DND-41 (cell line): ENCODE data around the gene IQGAP1.

ENCODE experiments used
- ATAC-seq: fragments of 200-7000 bp; cut with Tn5 transposase; 3 replicates; pipeline ENCODE4 v1.9.1; 2021; ENCODE audit warnings: low read depth; ENCODE audit not compliant: insufficient read depth
- DNase-seq: peaks from one replicate; pipeline ENCODE4 v3.0.0-alpha.2; 2020
- H2AFZ ChIP-seq: 2 replicates; pipeline ENCODE4 v1.6.0; 2012; ENCODE audit warnings: low read depth, low read length
- H3K27ac ChIP-seq: 2 replicates; pipeline ENCODE4 v1.5.1; 2012; ENCODE audit warnings: low read length, inconsistent platforms
- H3K27me3 ChIP-seq: fragments of 200-600 bp; sonication (generic); 2 replicates; pipeline ENCODE4 v1.6.0; 2012; ENCODE audit warnings: low read length, mild to moderate bottlenecking, inconsistent platforms; ENCODE audit not compliant: insufficient read depth, poor library complexity
- H3K36me3 ChIP-seq: 2 replicates; pipeline ENCODE4 v1.5.1; 2012; ENCODE audit warnings: low read length, inconsistent platforms; ENCODE audit not compliant: insufficient read depth
- H3K4me1 ChIP-seq: 2 replicates; pipeline ENCODE4 v1.5.1; 2012; ENCODE audit warnings: mild to moderate bottlenecking, low read length; ENCODE audit not compliant: insufficient read depth
- H3K4me2 ChIP-seq: 2 replicates; pipeline ENCODE4 v1.6.0; 2012; ENCODE audit warnings: mild to moderate bottlenecking, moderate library complexity, low read length, inconsistent platforms; ENCODE audit not compliant: insufficient read depth
- H3K4me3 ChIP-seq, 2 experiments: fragments of 200-600 bp in 1 of 2; shearing (Covaris generic) in 1 of 2; 2 replicates each; pipeline ENCODE4 v1.5.1; 2012 to 2016; ENCODE audit warnings: inconsistent platforms in 2 of 2, low read length in 2 of 2, mild to moderate bottlenecking in 2 of 2, low read depth in 1 of 2, moderate library complexity in 1 of 2
- H3K79me2 ChIP-seq: 2 replicates; pipeline ENCODE4 v1.6.0; 2012; ENCODE audit warnings: low read length, inconsistent platforms; ENCODE audit not compliant: insufficient read depth
- H3K9ac ChIP-seq: 2 replicates; pipeline ENCODE4 v1.6.0; 2012; ENCODE audit warnings: low read depth, mild to moderate bottlenecking, inconsistent platforms, low read length, moderate library complexity
- H3K9me3 ChIP-seq: 2 replicates; pipeline ENCODE4 v1.5.1; 2012; ENCODE audit warnings: low read length, moderate library complexity, mild to moderate bottlenecking, inconsistent platforms; ENCODE audit not compliant: insufficient read depth, severe bottlenecking
- H4K20me1 ChIP-seq: 2 replicates; pipeline ENCODE4 v1.6.0; 2012; ENCODE audit warnings: low read length; ENCODE audit not compliant: insufficient read depth
- CTCF ChIP-seq: IDR thresholded peaks from 2 replicates; pipeline ENCODE4 v1.5.1; 2012; ENCODE audit warnings: borderline replicate concordance, low read length, moderate library complexity, mild to moderate bottlenecking; ENCODE audit not compliant: poor library complexity, severe bottlenecking; ENCODE audit errors: extremely low read depth
- EZH2 ChIP-seq: IDR thresholded peaks from 3 replicates; pipeline ENCODE4 v1.6.1; 2012; ENCODE audit warnings: borderline replicate concordance, low read depth, mild to moderate bottlenecking, moderate library complexity, low read length, inconsistent platforms; ENCODE audit not compliant: severe bottlenecking

Gene IQGAP1

GRCh38 chr15:90349072-90349471 is 39.0 kb upstream of the IQGAP1 start:
- H3K9me3 ChIP-seq, result no peaks in the 10 kb centered on the region
- H3K27ac ChIP-seq, result no peak overlapping the region
- H4K20me1 ChIP-seq, result no peaks in the 10 kb centered on the region
- no peak overlapping the region for H3K4me3 ChIP-seq
- 0 out of 2 replicates have a peak, but pooled peaks cover 2% of the 10 kb centered on the region for H3K79me2 ChIP-seq
- H3K27me3 ChIP-seq, result no peaks in the 10 kb centered on the region
- peaks cover 18% of the 10 kb centered on the region for H3K4me1 ChIP-seq
- no peak overlapping the region for H3K9ac ChIP-seq
- no peak overlapping the region for H3K4me2 ChIP-seq
- DNase-seq (no peak), ATAC-seq (no peak)
- H3K36me3 ChIP-seq, result no peaks in the 10 kb centered on the region
- no peak for TF ChIP-seq CTCF
- TF ChIP-seq EZH2, result no peak
- no peak overlapping the region for H2AFZ ChIP-seq

GRCh38 chr15:90349821-90350220 is 38.2 kb upstream of the IQGAP1 start:
- TF ChIP-seq EZH2, result no peak
- TF ChIP-seq CTCF, result no peak
- no peak for ATAC-seq

GRCh38 chr15:90351479-90352106 is 36.4 kb upstream of the IQGAP1 start:
- no peaks in the 10 kb centered on the region for H4K20me1 ChIP-seq
- 0 out of 2 replicates have a peak, but pooled peaks cover 2% of the 10 kb centered on the region for H3K79me2 ChIP-seq
- peaks cover 18% of the 10 kb centered on the region for H3K4me1 ChIP-seq
- H3K4me3 ChIP-seq, result peak overlapping the region; percentile 56 to 81; a peak in 3 of 4 replicates
- no peaks in the 10 kb centered on the region; the same call in 1 of the 2 replicates for H3K36me3 ChIP-seq
- peak overlapping the region; percentile 69 for H3K9ac ChIP-seq
- H3K4me2 ChIP-seq, result peak overlapping the region; percentile 99
- no peaks in the 10 kb centered on the region for H3K27me3 ChIP-seq
- TF ChIP-seq EZH2, result no peak
- TF ChIP-seq CTCF, result no peak
- ATAC-seq (peak; percentile 46), DNase-seq (no peak)
- H3K9me3 ChIP-seq, result no peaks in the 10 kb centered on the region
- H3K27ac ChIP-seq, result peak overlapping the region; percentile 63
- peak overlapping the region; percentile 94 for H2AFZ ChIP-seq

More at GRCh38 chr15:90349821-90350220, 38.2 kb upstream of the IQGAP1 start:
- Histone ChIP-seq H4K20me1 (no peaks in the 10 kb centered on the region), H3K4me2 (no peak overlapping the region), H2AFZ (no peak overlapping the region), H3K4me1 (peaks cover 18% of the 10 kb centered on the region), H3K9ac (no peak overlapping the region), H3K4me3 (no peak overlapping the region), H3K36me3 (no peaks in the 10 kb centered on the region), H3K27me3 (no peaks in the 10 kb centered on the region), H3K27ac (no peak overlapping the region), H3K9me3 (no peaks in the 10 kb centered on the region), H3K79me2 (0 out of 2 replicates have a peak, but pooled peaks cover 2% of the 10 kb centered on the region)
- DNase-seq, result no peak
